ENCODE measurements around the gene MBD5.

Gene MBD5

DNA sequence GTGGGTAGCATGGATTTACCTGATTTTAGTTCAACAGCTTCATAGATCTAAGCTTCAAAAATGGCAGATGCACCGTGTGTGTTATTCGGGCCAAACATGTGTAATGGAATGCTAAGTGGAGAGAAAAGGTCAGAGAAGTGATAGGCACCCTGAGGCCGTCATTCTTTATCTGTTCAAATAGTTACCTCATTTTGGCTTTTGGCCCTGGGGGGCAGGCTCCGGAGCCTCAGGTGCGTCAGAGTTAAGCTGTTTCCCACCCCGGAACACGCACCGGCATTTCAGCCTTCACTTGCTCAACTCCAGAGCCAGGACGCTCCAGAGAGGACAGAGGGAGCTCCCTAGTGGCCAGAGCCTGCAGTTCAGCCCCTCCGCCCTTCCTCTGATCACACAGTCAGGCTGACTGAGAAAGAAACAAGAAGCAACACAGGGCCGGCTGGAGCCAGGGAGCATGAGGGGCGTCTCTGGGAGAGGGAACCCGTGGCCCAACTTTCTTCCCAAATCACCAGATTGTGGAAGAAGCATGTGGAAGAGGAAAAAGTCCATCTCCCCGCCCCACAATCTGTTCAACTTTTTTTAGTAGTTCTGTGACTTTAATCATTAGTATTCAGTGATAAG, 488.5 kb downstream of the MBD5 start:
- H3K4me3 ChIP-seq (ENCODE audit: low read length) = peak overlapping the region; percentile 39
- peak; percentile 97 for TF ChIP-seq CTCF (IDR thresholded peaks at IDR 0.05; ENCODE audit: insufficient read depth, low read depth, low read length, missing control alignments)
- DNase-seq (ENCODE audit: low read depth) = peak; percentile 87

DNA sequence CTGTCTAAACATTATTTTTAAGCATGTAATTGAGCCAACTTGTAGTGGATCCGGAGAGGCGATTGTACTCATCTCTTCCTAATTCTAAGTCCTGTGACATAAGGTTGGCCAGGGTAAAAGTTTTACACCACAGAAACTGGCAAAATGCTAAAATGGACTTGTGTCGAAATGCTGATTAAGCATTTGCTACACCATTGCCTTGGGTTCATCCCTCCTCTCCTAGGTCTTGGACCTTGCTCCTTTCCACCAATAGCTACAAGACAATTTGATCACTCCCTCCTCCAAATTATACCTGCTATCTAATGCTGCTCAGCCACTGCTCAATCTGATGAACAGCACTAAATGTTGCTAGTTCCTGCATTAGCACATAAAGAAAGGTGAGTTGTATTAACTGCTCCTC, 491.0 kb downstream of the MBD5 start:
- TF ChIP-seq CTCF (IDR thresholded peaks at IDR 0.05; ENCODE audit: insufficient read depth, low read depth, low read length, missing control alignments) = no peak
- no peak overlapping the region for H3K4me3 ChIP-seq (ENCODE audit: low read length)
- DNase-seq (ENCODE audit: low read depth) = no peak

DNA sequence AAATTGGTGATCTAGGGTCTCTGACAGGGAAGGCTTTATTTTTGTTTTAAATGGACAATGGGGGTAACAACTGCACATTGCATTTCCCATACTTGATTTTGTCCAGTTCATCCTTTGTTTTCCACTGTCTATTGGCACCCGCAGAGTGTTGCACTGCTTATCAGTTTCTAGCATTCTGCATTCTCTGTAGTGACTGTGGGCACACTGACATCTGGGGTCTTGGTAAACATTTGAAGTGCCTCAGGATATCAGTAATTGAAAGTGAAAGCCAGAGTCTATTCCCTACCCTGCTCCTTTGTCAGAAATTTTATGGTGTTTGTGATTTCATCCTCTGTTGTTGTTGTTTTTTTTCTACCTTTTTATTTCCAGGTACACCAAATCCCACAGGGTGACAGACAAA, 491.6 kb downstream of the MBD5 start:
- TF ChIP-seq CTCF (IDR thresholded peaks at IDR 0.05; ENCODE audit: insufficient read depth, low read depth, low read length, missing control alignments) = no peak
- DNase-seq (ENCODE audit: low read depth) = no peak
- no peak overlapping the region for H3K4me3 ChIP-seq (ENCODE audit: low read length)

DNA sequence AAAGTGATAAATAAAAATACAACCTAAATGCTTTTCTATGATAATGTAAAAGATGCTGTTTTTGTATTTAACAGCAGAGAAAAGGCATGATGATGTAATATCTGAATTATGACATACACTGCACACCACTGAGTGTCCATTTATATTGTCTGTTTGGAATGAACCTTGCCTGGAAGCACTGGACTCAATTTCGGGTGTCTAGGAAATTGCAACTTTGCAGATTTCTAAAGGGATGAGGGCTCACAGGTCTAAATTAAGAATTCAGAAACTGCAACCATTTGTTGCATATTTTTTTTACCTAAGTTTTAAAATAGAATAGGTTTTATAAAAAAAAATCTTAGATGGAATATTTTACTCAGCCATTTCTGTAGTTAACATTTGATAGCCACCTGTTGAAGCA, 492.5 kb downstream of the MBD5 start:
- H3K4me3 ChIP-seq (ENCODE audit: low read length) = no peak overlapping the region
- no peak for DNase-seq (ENCODE audit: low read depth)
- TF ChIP-seq CTCF (IDR thresholded peaks at IDR 0.05; ENCODE audit: insufficient read depth, low read depth, low read length, missing control alignments) = no peak

GRCh38 chr2:148515120-148515519, 494.2 kb downstream of the MBD5 start:
- H3K4me3 ChIP-seq (ENCODE audit: low read length) = no peak overlapping the region
- no peak for DNase-seq (ENCODE audit: low read depth)
- no peak for TF ChIP-seq CTCF (IDR thresholded peaks at IDR 0.05; ENCODE audit: insufficient read depth, low read depth, low read length, missing control alignments)

- no peak for DNase-seq (ENCODE audit: low read depth)
- TF ChIP-seq CTCF (IDR thresholded peaks at IDR 0.05; ENCODE audit: insufficient read depth, low read depth, low read length, missing control alignments) = no peak
- no peak overlapping the region for H3K4me3 ChIP-seq (ENCODE audit: low read length)
Observed at GRCh38 chr2:148515976-148516375, 495.1 kb downstream of the MBD5 start.

DNA sequence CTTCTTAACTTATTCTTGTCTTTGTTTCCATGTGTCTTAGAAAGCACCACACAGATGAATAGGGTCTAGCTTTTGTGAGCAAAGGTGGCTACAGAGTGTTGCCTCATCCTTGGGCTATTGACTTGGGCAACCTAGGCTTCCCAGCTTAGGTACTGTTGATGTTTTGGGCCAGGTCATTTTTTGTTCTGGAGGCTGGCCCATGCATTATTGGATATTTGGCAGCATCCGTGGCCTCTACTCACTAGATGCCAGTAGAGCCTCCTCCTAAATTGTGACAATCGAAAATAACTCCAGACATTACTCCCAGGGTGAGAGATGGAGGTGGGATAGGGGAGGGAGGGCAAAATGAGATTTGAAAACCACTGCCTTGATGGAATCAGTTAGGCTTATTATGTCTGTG, 496.4 kb downstream of the MBD5 start:
- no peak for TF ChIP-seq CTCF (IDR thresholded peaks at IDR 0.05; ENCODE audit: insufficient read depth, low read depth, low read length, missing control alignments)
- H3K4me3 ChIP-seq (ENCODE audit: low read length) = no peak overlapping the region
- DNase-seq (ENCODE audit: low read depth) = no peak
